ENCODE results near the gene CUL1.

GRCh38 chr7:148804343-148805235, 105.9 kb downstream of the CUL1 start:
- TF ChIP-seq, protein P1, sequence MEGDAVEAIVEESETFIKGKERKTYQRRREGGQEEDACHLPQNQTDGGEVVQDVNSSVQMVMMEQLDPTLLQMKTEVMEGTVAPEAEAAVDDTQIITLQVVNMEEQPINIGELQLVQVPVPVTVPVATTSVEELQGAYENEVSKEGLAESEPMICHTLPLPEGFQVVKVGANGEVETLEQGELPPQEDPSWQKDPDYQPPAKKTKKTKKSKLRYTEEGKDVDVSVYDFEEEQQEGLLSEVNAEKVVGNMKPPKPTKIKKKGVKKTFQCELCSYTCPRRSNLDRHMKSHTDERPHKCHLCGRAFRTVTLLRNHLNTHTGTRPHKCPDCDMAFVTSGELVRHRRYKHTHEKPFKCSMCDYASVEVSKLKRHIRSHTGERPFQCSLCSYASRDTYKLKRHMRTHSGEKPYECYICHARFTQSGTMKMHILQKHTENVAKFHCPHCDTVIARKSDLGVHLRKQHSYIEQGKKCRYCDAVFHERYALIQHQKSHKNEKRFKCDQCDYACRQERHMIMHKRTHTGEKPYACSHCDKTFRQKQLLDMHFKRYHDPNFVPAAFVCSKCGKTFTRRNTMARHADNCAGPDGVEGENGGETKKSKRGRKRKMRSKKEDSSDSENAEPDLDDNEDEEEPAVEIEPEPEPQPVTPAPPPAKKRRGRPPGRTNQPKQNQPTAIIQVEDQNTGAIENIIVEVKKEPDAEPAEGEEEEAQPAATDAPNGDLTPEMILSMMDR (conservative IDR thresholded peaks at IDR 0.05; ENCODE audit: low read depth, low read length): no peak
- no peak for TF ChIP-seq EZH2phosphoT487 (IDR thresholded peaks at IDR 0.05; ENCODE audit: borderline replicate concordance, low read length)

All from PC-3 (cell line).